Activated CD4-positive, alpha-beta T cell treated with anti-CD3 and anti-CD28 coated beads for 48 hours (primary cell): Measurements from ENCODE around the gene KLF9.
"Not testable (repeated sequence)": the region's sequence is repeated elsewhere in the genome, so short reads cannot be mapped to it uniquely, and the experiment has no call there.

ENCODE experiments used
- DNase-seq: peaks from one replicate; pipeline ENCODE4 v3.0.0-alpha.2; 2020

The KLF9 gene

GRCh38 chr9:70403166-70403565 is 11.3 kb downstream of the KLF9 start:
- no peak for DNase-seq

- DNase-seq = no peak
Observed at GRCh38 chr9:70402213-70402612, 12.2 kb downstream of the KLF9 start.

- DNase-seq = not testable (repeated sequence)
Observed at GRCh38 chr9:70401241-70401640, 13.2 kb downstream of the KLF9 start.

DNA sequence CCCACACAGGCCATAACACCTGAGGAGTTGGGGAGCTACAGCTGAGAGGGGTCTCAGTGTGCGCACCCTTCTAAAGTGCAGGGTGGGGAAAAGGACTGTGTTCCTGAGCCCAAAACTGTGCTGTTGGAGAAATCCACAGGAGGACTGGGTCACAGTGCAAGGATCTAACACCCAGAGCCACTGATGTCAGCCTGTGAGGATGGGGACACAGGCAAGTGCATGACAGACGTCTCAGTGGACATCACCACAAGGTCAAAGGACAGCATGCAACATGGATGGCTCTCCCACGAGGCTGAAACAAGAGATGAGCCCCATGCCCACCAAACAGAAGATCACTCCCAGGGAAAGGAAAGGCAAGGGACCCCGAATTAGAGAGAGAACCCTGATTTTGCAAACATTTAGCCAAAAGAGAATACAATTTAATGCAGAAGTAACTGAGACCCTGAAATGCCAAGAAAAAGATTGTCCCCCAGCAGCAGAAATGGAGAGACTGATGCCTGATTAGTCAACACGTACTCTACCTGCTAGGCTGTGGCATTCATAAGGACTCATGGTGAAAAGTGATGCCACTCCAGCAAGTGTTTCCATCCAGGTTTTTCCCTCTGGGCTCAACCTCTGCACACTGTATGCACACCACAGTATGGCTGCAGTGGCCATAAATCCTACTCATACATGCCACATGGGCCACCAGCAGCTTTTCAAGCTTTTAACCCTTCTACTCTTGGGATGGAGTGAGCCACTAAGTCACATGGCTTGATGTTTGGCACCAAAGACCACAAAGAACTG is 14.2 kb downstream of the KLF9 start:
- DNase-seq = no peak

- DNase-seq = no peak
Observed at GRCh38 chr9:70399141-70399540, 15.3 kb downstream of the KLF9 start.

GRCh38 chr9:70398145-70398556 is 16.3 kb downstream of the KLF9 start:
- no peak for DNase-seq

DNA sequence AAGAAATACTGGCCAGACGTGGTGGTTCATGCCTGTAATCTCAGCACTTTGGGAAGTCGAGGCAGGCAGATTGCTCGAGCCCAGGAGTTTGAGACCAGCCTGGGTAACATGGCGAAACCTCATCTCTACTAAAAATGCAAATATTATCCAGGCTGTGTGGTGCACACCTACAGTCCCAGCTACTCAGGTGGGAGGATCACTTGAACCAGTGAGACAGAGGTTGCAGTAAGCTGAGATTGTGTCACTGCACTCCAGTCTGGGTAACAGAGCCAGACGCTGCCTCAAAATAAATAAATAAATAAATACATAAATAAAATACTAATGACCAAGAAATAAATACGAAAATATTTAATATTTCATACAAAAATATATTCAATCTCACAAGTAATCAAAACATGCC is 18.8 kb downstream of the KLF9 start:
- no peak for DNase-seq

DNA sequence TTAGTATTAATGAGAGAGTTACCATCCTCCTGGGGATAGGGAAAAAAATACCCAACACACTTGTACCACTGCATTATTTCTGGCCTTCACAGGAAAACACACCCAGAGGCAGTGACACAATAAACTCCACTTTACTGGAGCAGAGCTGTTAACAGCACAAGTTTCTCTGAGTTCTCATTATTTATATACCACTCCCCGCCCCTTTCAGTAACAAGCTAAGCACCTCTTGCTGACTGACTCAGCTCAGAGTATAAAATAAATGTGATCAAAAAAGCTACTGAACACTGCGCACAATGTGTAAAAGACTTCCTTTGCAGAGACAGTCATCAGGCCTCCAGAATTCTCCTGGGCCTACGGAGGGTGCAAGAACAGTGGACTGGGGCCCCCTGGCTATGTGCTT is 21.6 kb downstream of the KLF9 start:
- no peak for DNase-seq

- no peak for DNase-seq
Observed at GRCh38 chr9:70392189-70392588, 22.3 kb downstream of the KLF9 start.

DNA sequence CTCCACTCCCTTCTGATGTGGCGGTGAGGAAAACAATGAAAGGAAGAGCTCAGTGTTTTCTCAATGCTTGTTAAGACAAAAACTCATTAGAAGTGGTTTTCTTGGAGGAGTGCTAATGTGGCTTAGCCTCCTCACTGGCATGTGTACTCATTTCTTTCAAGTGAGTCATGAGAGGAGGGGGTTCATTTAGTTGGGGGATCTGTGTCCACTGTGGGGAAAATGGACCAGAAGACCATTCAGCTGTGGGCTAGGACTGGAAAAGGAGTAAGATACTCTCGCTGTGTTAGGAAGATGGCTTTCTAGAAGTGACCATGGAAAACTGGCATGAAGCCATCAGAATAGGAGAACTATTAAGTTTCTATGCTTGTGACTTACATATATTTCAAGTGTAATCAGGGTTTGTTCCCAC is 23.5 kb downstream of the KLF9 start:
- no peak for DNase-seq

DNA sequence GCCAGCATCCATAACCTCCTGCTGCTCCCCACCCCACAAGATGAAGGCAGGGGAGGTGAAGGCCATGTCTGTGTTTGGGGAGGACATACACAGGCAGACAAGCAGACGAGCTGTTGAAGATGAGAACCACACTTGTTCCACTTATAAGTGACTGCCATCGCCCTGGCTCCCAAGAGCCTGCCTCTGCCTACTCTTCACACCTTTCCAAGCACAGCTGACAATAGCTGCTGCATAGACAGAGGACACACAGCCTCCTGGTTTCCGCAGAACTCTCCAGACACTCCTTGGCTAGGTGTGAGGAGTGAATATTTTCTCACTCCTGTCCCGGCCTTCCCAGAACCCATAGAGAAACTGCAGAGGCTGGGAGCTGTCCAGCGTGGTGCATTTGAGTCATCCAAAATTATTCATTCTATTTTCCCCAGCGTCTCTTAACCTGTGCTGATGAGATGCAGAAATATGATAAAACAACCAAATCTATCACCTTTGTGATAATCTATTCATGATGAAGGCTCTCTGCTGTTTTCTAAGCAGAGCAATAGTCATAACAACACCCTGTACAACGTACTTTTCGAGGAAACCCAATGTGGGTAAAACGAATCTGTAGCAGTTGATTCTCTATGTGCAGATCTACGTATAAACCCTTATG is 24.7 kb downstream of the KLF9 start:
- DNase-seq = no peak

DNA sequence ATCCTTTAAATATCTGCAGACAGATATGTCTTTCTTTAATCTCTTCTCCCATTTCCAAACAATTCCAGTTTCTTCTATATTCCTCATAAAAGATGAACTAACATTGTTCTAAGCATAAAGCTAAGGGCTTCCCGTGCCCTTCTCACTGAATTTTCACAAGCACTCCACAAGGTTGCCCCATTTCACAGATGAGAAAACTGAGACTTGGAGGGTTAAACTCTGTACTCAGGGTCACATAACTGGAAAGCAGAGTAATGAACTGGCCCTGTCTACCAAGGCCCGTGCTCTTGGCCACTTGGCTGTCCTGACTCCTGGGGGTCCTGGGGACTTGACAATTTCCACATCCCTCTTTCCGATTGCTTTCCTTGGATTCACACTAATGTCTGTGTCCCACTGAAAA is 25.3 kb downstream of the KLF9 start:
- DNase-seq = no peak

DNA sequence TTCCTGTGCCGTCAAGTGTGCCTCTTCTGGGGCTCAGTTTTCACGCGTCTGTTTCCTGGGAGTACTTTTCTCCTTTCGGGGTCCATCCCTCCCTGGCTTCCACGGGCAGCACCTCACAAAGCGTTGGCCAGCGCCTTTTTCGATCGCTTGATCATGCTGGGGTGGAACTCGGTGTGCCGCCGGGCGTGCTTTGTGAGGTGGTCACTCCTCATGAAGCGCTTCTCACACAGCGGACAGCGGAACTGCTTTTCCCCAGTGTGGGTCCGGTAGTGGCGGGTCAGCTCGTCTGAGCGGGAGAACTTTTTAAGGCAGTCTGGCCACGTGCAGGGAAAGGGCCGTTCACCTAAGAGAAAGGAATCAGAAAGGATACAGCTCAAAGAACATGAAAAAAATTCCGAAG is 26.8 kb downstream of the KLF9 start:
- DNase-seq = no peak

DNA sequence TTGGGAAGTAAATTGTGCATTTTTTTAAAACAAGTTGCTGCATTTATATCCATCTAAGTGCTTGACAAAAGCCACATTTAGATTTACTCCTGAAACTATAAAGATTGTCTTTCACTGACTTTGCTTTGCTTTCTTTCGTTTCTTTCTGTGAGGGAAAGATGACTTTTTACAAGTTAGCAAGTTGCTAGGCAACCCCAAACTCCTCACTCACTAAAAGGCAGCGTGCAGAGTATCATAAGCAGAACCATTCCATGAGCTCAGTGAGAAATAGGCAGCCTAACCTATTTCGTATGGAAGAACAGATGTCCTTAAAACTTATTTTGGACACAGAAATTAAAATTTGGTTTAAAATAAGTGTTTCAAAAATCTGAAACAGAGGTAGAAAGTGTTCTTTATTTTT is 29.0 kb downstream of the KLF9 start:
- no peak for DNase-seq

DNA sequence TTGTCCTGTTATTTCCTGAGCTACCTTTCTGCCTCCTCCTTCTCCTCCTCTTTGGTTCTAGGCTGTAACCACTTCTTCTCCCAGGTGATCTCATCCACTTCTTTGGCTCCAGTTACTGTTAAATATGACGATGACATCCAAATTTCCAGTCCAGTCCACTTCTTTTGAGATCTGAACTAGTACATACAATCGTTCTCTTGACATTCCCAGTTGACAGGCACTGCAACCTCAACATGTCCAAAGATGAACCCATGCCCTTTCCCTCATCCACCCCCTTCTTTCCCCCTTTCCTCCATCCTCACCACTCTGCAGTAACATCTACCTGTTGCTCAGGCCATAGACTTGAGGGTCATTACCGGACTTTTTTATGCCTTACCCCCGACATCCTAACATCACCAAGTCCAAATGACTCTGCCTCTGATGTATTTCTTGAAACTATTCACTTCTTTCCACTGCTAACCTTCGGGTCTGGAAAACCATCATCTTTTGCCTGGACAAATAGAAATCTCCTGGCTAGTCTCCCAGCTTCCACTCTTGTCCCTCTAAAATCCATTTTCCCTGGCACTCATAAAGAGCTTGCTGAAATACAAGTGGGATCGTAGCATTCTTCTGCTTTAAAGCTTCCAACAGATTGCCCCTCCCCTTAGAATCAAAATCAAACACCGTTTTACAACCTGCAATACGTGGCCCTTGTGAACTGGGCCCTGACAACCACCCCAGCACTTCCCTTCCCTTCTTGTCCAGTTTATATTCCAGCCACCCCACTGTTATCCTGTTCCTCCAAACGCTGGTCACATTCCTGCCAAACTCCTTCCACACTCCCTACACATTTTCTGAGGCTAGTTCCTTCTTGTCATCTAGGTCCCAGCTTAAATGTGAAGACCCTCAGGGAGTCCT is 31.5 kb downstream of the KLF9 start:
- DNase-seq = no peak

DNA sequence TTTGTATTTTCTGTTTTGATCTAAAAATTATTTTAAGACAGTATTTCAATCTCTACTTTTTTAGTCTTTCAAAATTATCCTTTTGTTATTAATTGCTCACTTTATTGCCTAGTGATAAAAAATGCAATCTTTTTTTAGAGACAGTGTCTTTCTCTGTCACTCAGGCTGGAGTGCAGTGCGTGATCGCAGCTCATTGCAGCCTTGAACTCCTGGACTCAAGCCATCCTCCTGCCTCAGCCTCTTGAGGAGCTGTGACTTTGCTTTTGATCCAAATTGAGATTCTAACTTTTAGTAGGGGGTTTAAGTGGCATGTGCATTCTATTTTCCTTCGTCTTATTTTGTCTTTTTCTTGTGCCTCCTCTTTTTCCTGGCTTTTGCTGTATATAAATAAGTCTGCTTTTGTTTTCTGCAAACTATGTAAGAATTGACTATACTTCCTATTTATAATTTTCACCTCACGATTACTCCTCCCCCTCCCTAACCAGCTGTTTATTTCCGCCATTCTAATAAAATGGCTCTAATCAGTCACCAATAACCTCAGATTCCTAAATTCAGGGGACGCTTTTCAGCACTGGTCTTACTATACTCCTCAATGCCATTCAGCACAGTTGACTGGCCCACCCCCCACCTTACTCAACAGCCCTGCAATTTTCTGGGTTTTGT is 32.3 kb downstream of the KLF9 start:
- DNase-seq = no peak

- DNase-seq = no peak
Observed at GRCh38 chr9:70374962-70375618, 39.4 kb downstream of the KLF9 start.

DNA sequence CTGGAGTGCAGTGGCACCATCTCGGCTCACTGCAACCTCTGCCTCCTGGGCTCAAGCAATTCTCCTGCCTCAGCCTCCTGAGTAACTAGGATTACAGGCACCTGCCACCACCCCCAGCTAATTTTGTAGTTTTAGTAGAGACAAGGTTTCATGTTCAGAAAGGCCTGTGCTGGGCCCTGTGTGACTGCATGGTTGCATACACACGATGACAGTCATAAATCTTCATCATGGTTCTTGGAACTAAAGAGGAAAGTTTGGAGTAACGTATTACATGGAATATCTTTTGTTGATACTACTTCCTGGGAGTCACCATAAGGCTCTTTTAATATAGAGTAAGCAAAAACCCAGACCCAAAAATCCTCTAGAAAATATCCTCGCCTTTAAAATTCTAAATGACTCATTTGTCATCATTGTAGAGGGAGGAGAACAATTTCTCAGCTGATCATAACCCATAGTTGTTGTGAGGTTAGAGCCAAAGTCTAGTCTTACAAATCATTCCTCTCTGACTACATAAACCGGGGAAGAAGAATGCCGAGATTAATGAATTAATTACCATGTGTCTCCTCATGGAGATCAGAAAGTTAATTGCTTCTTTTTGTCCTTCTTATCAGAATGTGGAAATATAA is 47.0 kb downstream of the KLF9 start:
- no peak for DNase-seq

DNA sequence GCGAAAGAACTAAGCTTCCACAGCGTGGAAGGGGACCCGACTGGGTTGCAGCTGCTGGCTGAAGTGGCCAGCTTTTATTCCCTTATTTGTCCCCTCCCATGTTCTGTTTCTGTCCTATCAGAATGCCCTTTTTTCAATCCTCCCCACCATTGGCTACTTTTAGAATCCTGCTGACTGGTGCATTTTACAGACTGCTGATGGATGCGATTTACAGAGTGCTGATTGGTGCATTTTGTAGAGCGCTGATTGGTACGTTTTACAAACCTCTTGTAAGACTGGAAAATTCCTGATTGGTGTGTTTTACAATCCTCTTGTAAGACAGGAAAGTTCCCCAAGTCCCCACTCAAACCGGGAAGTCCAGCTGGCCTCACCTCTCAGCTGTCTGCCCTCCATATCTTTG is 50.7 kb downstream of the KLF9 start:
- no peak for DNase-seq

DNA sequence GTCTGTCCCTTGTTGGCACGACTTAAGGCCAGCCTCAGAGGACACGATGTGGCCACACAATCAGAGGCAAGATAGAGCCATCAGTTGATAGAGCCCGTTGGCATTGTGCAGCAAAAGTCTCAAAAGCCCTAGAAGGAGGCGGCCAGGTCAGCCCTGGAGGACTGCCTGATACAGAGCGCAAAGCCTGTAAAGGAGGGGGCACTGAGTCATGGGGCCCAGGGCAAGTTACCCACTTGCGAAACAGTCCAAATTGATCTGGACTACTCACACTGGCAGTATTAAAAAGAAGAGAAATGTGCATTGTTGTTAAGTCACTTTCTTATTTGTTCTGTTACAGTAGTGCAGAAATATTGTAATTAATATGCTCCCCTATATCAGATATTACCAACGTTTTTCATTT is 51.5 kb downstream of the KLF9 start:
- DNase-seq = no peak

DNA sequence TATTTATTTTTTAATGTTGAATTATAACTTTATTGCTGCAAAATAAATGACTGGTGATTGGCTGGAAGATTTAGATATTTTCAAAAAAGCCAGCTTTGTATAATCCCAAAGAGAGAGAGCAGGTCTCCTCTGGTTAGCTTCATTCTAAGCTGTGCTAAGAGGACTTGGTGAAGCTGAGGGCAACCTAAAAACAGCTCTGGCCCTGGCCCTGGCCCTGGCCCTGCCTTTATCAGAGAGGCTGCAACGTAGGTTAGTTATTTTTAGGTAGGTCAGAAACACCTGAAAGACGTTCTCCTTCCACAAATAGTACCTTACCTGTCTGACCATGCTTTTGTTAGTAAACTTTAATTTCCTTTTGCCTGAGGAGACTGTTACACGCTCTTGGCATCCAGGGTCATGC is 58.7 kb downstream of the KLF9 start:
- no peak for DNase-seq

GRCh38 chr9:70352802-70353201 is 61.7 kb downstream of the KLF9 start:
- no peak for DNase-seq
